HG02678 (cell line): Measurements from ENCODE around the gene BCL2L1.

ENCODE experiments used
- ATAC-seq: cut with Tn5 transposase; IDR thresholded peaks from one replicate; pipeline ENCODE4 v1.9.1; 2021; ENCODE audit warnings: mild to moderate bottlenecking, moderate library complexity; ENCODE audit not compliant: unreplicated experiment

Gene BCL2L1

GRCh38 chr20:31694842-31695593, 27.6 kb downstream of the BCL2L1 start:
- no peak for ATAC-seq

- no peak for ATAC-seq
Observed at GRCh38 chr20:31693987-31694661, 28.5 kb downstream of the BCL2L1 start.

- ATAC-seq, result no peak
Observed at GRCh38 chr20:31693402-31693801, 29.3 kb downstream of the BCL2L1 start.

GRCh38 chr20:31691646-31692275, 30.9 kb downstream of the BCL2L1 start:
- ATAC-seq, result peak; percentile 64

GRCh38 chr20:31690124-31690666, 32.5 kb downstream of the BCL2L1 start:
- no peak for ATAC-seq

DNA sequence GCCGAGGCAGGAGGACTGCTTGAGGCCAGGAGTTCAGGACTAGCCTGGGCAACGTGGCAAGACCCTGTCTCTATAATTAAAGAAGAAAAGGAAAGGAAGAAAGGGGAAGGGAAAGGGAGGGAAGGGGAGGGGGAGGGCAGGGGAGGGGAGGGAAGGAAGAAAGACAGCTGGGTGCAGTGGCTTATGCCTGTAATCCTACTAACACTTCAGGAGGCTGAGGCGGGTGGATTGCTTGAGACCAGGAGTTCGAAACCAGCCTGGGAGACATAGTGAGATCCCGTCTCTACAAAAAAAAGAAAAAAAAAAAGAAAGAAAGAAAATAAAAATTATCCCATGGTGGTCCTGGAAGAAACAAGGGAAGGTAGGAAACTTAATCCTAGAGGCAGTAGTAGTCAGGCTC, 33.5 kb downstream of the BCL2L1 start:
- no peak for ATAC-seq

DNA sequence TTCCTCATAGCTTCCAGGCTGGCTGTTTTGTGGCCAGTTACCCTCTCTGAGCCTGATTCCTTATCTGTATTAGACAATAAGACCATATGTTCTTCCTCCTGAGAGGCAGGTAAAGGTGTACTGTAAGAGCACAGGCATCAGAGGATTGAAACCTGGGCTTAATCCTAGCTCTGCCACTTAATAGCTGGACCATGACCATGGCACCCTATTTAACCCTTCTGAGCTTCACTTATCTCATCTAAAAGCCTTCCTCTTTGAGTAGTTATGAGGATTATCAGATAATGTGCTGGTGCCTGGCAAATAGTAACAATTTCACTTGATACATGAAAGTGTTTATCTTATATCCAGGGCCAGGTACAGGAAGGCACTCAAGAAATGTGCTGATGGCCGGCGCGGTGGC, 34.9 kb downstream of the BCL2L1 start:
- ATAC-seq, result no peak

GRCh38 chr20:31685853-31686643, 36.6 kb downstream of the BCL2L1 start:
- ATAC-seq, result no peak

GRCh38 chr20:31684153-31685015, 38.3 kb downstream of the BCL2L1 start:
- ATAC-seq, result peak; percentile 47

DNA sequence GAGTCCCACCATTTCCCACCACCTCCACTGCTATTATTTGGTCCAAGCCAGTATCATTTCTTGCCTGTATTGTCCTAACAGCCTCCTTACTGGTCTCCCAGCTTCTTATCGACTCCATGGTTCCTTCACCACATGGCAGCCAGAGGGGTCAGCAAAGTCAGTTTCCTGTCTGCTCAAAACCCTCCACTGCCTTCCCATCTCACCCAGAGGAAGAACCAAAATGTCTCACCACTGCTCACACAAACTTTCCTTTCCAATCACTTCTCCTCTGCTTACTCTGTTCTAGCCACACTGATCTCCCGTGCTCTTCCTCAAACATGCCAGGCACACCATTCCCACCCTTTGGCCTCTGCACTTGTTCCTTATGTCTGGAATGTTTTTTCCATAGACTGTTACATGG, 39.7 kb downstream of the BCL2L1 start:
- no peak for ATAC-seq

DNA sequence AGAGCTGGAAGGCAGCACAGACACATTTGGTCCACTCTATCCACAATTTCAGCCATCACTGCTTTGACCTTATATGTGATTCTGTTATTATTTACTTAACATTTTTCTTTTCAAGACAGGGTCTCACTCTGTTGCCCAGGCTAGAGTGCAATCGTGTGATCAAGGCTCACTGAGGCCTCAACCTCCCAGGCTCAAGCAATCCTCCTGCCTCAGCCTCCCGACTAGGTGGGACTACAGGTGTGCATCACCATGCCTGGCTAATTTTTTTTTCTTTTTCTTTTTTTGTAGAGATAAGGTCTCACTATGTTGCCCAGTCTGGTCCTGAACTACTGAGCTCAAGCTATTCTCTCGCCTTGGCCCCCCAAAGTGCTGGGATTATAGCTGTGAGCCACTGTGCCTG, 40.3 kb downstream of the BCL2L1 start:
- no peak for ATAC-seq

GRCh38 chr20:31681769-31682168, 40.9 kb downstream of the BCL2L1 start:
- ATAC-seq, result no peak

DNA sequence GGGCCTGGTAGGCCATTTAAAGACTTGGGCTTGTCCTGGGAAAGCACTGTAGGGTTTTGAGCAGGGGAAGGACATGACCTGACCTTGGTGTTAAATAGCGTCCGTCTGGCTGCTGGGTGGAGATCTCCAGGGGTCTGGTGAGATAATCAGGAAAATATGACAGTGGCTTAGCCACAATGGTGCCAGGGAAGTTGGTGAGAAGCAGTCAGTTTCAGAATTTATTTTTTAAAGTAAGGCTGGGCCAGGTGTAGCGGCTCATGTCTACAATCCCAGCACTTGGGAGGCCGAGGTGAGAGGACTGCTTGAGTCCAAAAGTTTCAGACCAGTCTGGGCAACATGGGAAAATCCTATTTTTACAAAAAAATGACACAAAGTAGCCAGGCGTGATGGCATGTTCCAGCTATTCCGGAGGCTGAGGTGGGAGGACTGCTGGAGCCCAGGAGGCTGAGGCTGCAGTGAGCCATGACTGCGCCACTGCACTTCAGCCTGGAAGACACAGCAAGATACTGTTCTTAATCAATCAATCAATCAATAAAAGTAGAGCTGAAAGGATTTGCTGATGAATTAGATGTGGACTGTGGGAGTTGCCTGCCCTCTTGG, 41.4 kb downstream of the BCL2L1 start:
- no peak for ATAC-seq

DNA sequence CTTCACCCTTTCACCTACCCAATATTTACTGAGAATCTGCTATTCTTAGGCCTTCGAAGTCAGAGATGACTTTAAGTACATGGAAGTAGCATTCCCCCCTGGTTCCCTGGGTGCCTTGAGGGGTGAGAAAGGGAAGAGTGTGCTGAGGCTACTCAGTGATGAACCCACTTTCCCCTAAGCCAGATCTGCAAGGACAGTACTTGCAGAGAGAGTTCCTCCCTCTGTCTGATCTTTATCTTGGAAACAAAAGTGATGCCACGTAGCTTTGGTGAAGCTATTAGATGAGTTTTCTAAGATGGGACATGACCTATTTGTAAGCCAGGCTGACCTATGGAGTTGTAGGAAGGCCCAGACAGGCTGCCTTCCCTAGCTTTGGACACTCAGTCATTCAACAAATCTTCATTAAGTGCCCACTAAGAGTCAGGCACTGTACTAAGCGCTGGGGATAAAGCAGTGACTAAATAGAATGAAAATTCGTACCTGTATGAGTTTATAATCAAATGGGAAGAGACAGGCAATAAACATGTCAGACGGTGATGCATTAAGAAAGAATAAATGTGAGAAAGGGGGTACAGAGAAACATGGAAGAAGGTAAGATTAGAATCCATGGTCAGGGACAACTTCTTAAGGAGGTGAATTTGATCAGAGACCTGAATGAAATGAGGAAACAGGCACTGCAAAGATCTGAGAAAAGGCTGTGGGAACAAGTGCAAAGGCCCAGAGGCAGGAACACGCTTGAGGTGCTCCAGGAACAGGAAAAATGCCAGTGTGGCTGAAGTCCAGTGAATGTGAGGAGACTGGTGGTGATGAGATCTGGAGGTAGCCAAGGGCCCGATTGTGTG, 42.2 kb downstream of the BCL2L1 start:
- no peak for ATAC-seq

DNA sequence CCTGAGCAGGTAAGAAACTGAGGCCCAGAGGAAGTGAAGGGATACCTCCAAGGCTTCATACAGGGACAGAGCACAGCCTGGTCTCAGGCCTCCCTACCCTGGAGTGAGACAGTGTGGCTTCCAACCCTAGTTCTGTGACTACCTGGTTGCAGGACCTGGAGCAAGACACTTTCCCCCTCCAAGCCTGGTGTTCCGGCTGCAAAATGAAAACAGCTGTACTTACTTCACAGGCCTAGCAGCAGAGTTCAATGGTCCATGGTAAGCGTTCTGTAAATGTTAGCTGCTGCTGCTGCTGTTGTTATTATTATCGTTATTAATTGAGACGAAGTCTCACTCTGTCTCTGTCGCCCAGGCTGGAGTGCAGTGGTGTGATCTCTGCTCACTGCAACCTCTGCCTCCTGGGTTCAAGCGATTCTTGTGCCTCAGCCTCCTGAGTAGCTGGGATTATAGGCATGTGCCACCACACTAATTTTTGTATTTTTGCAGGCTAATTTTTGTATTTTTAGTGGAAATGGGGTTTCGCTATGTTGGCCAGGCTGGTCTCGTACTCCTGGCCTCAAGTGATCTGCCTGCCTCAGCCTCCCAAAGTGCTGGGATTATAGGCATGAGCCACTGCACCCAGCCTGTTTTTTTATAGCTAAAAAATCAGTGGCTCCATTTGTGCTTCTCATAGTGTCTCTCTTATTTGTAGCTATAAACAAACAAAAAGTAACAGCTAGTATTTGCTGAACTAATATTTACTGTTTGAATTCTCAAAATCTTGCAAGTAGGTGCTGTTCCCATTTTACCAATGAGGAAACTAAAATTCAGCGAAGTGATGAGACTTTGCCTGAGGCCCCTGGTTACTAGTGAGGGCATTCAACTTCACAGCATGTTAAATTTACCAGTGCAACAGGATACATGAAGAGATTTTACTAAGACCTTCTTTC, 43.0 kb downstream of the BCL2L1 start:
- ATAC-seq, result no peak

GRCh38 chr20:31678389-31679356, 44.0 kb downstream of the BCL2L1 start:
- no peak for ATAC-seq
